C4-2B (cell line): Measurements from ENCODE around the gene GRAMD1C.

Experiments used
- H3K27ac ChIP-seq: fragments of 450-650 bp; 2 replicates; pipeline ENCODE4 v1.5.1; 2017
- ZFX ChIP-seq: fragments of 450-650 bp; IDR thresholded peaks from 2 replicates; pipeline ENCODE4 v1.6.1; 2017
- TF ChIP-seq, protein P1 (sequence below): fragments of 450-650 bp; conservative IDR thresholded peaks from 2 replicates; pipeline ENCODE4 v1.5.1; 2017; ENCODE audit warnings: mild to moderate bottlenecking

The GRAMD1C gene

GRCh38 chr3:113912552-113913236 lies 74.1 kb downstream of the GRAMD1C start:
- TF ChIP-seq, protein P1, sequence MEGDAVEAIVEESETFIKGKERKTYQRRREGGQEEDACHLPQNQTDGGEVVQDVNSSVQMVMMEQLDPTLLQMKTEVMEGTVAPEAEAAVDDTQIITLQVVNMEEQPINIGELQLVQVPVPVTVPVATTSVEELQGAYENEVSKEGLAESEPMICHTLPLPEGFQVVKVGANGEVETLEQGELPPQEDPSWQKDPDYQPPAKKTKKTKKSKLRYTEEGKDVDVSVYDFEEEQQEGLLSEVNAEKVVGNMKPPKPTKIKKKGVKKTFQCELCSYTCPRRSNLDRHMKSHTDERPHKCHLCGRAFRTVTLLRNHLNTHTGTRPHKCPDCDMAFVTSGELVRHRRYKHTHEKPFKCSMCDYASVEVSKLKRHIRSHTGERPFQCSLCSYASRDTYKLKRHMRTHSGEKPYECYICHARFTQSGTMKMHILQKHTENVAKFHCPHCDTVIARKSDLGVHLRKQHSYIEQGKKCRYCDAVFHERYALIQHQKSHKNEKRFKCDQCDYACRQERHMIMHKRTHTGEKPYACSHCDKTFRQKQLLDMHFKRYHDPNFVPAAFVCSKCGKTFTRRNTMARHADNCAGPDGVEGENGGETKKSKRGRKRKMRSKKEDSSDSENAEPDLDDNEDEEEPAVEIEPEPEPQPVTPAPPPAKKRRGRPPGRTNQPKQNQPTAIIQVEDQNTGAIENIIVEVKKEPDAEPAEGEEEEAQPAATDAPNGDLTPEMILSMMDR = peak; percentile 77
- no peak for TF ChIP-seq ZFX
- H3K27ac ChIP-seq = no peak overlapping the region

- no peak for TF ChIP-seq ZFX
- TF ChIP-seq, protein P1 = no peak
- H3K27ac ChIP-seq = no peak overlapping the region
Measured at GRCh38 chr3:113914646-113915045, 76.1 kb downstream of the GRAMD1C start.

- TF ChIP-seq, protein P1 = no peak
- no peak for TF ChIP-seq ZFX
- no peak overlapping the region for H3K27ac ChIP-seq
Measured at GRCh38 chr3:113927556-113927955, 89.0 kb downstream of the GRAMD1C start.

- TF ChIP-seq, protein P1 = no peak
- TF ChIP-seq ZFX = no peak
- H3K27ac ChIP-seq = peak overlapping the region; percentile 88
Measured at GRCh38 chr3:113946831-113947230, 108.2 kb downstream of the GRAMD1C start.

DNA sequence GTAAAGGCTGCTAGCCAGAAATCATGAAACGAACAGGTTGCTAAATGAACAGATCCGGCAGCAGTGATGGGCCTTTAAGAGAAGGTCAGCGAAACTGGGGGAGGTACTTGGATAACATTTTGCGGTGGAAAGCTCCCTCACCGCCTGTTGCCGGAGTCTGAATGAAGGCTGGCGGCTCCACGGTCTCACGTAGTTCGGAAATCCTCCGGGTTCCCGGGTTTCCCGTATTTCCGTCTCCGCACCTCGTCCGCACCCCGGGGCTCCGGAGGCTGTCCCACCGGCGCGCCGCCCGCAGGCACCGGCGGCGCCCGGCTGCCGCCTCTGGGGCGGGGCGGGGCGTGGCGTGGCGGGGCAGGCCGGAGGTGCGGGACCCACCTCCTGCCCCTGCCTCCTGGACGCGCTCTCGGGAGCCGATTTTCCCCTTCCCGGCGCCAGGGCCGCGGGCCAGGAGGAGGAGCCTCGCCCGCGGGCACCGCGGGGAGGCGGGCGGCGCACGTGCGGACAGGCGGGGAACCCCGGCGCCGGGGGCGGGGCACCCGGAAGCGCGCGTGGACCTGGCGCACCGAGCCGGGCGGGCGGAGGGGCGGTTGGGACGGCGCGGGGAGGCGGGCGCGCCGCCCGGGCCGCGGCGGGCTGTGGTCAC lies 108.9 kb downstream of the GRAMD1C start, which contains the start of gene ZDHHC23:
TSS of gene ZDHHC23 (plus strand) at position 642 of the 643 bp plus-strand sequence. CDS start 790 bp downstream, outside the sequence.
- H3K27ac ChIP-seq = peak within 1 kb of the TSS; percentile 88
- TF ChIP-seq, protein P1 = no peak
- no peak for TF ChIP-seq ZFX

DNA sequence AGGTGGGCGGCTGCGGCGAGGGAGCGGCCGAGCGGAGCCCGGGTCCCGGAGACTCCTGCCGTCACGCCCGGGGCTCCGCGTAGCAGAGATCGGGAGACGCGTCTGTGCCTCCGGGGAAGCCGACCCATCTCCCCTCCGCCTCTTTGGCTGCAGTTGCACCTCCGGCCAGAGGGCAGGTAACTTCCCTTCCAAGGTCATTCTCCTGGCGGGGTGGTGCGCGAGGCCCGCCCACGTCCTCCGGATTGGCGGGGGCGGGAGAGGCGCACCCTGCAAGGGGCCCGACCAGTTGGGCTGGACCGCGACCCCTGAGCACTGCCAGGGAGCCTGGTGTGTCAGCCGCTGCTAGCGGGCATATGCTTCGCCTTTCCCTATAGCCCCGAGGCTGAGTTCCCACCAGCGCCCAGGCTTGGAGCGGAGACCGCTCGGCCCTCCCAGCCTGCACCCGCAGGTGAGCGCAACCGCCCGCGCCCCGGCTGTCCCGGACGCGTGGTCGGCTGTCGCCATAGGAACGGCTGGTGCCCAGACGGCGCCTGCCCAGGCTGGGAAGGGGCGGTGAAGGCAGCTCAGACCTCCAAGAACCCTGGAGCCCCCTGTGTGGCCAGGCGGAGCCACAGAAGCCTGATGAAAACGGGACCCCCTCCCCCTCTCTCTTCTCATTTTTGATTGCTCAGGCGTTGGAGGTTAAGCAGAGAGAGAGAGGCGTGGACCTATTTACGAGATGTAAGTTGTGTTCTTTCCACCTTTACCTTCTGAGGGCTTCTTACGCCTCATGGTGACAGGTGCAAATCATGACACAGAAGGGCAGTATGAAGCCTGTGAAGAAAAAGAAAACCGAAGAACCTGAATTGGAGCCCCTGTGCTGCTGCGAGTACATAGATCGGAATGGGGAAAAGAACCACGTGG lies 109.7 kb downstream of the GRAMD1C start:
- peak overlapping the region; percentile 88 for H3K27ac ChIP-seq
- TF ChIP-seq, protein P1 = no peak
- TF ChIP-seq ZFX = peak; percentile 19; the same call in 1 of the 2 replicates
